Measurements from ENCODE around the gene SPATS2L. TPM values are rescaled to one million over a fixed set of nuclear protein-coding genes. Genes with fewer than 3 reads are reported as not detected.
A peak's percentile ranks its signal among the peaks of the same experiment; 100 is the strongest.

SPATS2L gene
- total RNA-seq, 2 donors from 2014 or later: 77.4 to 88.7 TPM

GRCh38 chr2:200365209-200365608, 58.7 kb downstream of the SPATS2L start:
- 88% methylated on average over 3 of the region's 3 CpGs for WGBS
- H3K4me3 ChIP-seq: no peak overlapping the region
- no peaks in the 10 kb centered on the region for H3K36me3 ChIP-seq
- no peaks in the 10 kb centered on the region for H3K27me3 ChIP-seq (replicated peaks; ENCODE audit: insufficient read depth)
- no peaks in the 10 kb centered on the region for H3K9me3 ChIP-seq
- no peaks in the 10 kb centered on the region for H3K4me1 ChIP-seq (replicated peaks)
- DNase-seq (ENCODE audit: low spot score): no peak
- no peak overlapping the region for H3K27ac ChIP-seq
- TF ChIP-seq, protein P1, sequence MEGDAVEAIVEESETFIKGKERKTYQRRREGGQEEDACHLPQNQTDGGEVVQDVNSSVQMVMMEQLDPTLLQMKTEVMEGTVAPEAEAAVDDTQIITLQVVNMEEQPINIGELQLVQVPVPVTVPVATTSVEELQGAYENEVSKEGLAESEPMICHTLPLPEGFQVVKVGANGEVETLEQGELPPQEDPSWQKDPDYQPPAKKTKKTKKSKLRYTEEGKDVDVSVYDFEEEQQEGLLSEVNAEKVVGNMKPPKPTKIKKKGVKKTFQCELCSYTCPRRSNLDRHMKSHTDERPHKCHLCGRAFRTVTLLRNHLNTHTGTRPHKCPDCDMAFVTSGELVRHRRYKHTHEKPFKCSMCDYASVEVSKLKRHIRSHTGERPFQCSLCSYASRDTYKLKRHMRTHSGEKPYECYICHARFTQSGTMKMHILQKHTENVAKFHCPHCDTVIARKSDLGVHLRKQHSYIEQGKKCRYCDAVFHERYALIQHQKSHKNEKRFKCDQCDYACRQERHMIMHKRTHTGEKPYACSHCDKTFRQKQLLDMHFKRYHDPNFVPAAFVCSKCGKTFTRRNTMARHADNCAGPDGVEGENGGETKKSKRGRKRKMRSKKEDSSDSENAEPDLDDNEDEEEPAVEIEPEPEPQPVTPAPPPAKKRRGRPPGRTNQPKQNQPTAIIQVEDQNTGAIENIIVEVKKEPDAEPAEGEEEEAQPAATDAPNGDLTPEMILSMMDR (IDR thresholded peaks at IDR 0.05): no peak
- no peak for TF ChIP-seq POLR2AphosphoS5 (IDR thresholded peaks at IDR 0.05)
- TF ChIP-seq POLR2A (IDR thresholded peaks at IDR 0.05): no peak
- intact Hi-C loops (cut with DNase I): no loop called here

DNA sequence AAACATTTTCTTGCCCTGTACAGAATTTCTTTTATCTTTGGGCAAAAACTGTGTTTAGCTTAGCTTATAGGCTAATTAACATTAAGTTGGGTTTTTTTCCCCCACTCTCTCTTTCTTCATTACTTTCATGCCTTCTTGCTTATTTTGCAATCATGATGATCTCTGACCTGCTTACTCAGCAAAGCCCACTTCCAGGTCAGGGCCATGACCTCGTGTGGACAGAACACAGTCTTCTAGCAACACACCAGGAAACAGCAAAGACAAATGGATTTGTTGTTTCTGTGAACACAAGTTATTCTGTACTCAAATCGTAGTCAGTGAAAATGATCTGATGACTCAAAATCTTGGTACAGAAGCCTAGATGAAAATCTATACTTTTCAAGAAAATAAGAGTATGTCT, 60.7 kb downstream of the SPATS2L start:
- DNase-seq (ENCODE audit: low spot score): no peak

GRCh38 chr2:200369886-200370285, 63.4 kb downstream of the SPATS2L start:
- WGBS: 44% methylated on average over 2 of the region's 2 CpGs
- Histone ChIP-seq H3K4me1 (replicated peaks) (no peaks in the 10 kb centered on the region), H3K36me3 (no peaks in the 10 kb centered on the region), H3K27ac (no peak overlapping the region), H3K9me3 (no peaks in the 10 kb centered on the region), H3K4me3 (no peak overlapping the region), H3K27me3 (replicated peaks; ENCODE audit: insufficient read depth) (no peaks in the 10 kb centered on the region)
- TF ChIP-seq POLR2A (IDR thresholded peaks at IDR 0.05) (no peak), POLR2AphosphoS5 (IDR thresholded peaks at IDR 0.05) (no peak)
- TF ChIP-seq, protein P1 (IDR thresholded peaks at IDR 0.05): no peak
- DNase-seq (ENCODE audit: low spot score): no peak
- intact Hi-C loops (cut with DNase I): no loop called here

More for the DNA sequence above, 60.7 kb downstream of the SPATS2L start:
- Histone ChIP-seq H3K9me3 (no peaks in the 10 kb centered on the region), H3K27me3 (replicated peaks; ENCODE audit: insufficient read depth) (no peaks in the 10 kb centered on the region), H3K4me1 (replicated peaks) (no peaks in the 10 kb centered on the region), H3K27ac (no peak overlapping the region), H3K4me3 (no peak overlapping the region), H3K36me3 (no peaks in the 10 kb centered on the region)
- intact Hi-C loops (cut with DNase I): no loop called here
- TF ChIP-seq, protein P1 (IDR thresholded peaks at IDR 0.05): no peak
- TF ChIP-seq POLR2AphosphoS5 (IDR thresholded peaks at IDR 0.05): no peak
- TF ChIP-seq POLR2A (IDR thresholded peaks at IDR 0.05): no peak
- 46% methylated on average over 2 of the region's 2 CpGs for WGBS

- Histone ChIP-seq H3K9me3 (no peaks in the 10 kb centered on the region), H3K27ac (peak overlapping the region; percentile 24 to 35), H3K27me3 (replicated peaks; ENCODE audit: insufficient read depth) (no peaks in the 10 kb centered on the region), H3K4me3 (no peak overlapping the region), H3K36me3 (no peaks in the 10 kb centered on the region), H3K4me1 (replicated peaks) (peaks cover 17% of the 10 kb centered on the region)
- no peak for DNase-seq (ENCODE audit: low spot score)
- WGBS: 72% methylated on average over 3 of the region's 3 CpGs
- intact Hi-C loops (cut with DNase I): no loop called here
- TF ChIP-seq POLR2AphosphoS5 (IDR thresholded peaks at IDR 0.05) (no peak), POLR2A (IDR thresholded peaks at IDR 0.05) (no peak)
- TF ChIP-seq, protein P1 (IDR thresholded peaks at IDR 0.05): no peak
Observed at GRCh38 chr2:200373231-200373630, 66.7 kb downstream of the SPATS2L start.

GRCh38 chr2:200373973-200374416, 67.5 kb downstream of the SPATS2L start:
- peak overlapping the region; percentile 24 to 35 for H3K27ac ChIP-seq
- intact Hi-C loops (cut with DNase I): no loop called here
- no peaks in the 10 kb centered on the region for H3K36me3 ChIP-seq
- no peak for TF ChIP-seq POLR2A (IDR thresholded peaks at IDR 0.05)
- peak; percentile 53 for TF ChIP-seq POLR2AphosphoS5 (IDR thresholded peaks at IDR 0.05)
- H3K27me3 ChIP-seq (replicated peaks; ENCODE audit: insufficient read depth): no peaks in the 10 kb centered on the region
- DNase-seq (ENCODE audit: low spot score): no peak
- H3K4me3 ChIP-seq: peak overlapping the region in 1 of 2 donors; percentile 19
- H3K4me1 ChIP-seq (replicated peaks): peaks cover 17% of the 10 kb centered on the region
- 48% methylated on average over 5 of the region's 5 CpGs for WGBS
- H3K9me3 ChIP-seq: no peaks in the 10 kb centered on the region

Measured in prostate gland (tissue), 2 donors.